CD8-positive, alpha-beta memory T cell (primary cell): ENCODE measurements around the gene CEP126. TPM values are rescaled to one million over a fixed set of nuclear protein-coding genes. Genes with fewer than 3 reads are reported as not detected.
A peak's percentile ranks its signal among the peaks of the same experiment; 100 is the strongest.

Source experiments
- CTCF ChIA-PET: fragments of 350-600 bp; sonication (Branson Sonifier 250); formaldehyde crosslinking; loops from one replicate; lab custom pipeline; 2021; ENCODE audit warnings: antibody characterized with exemption; lab: Charles Lee
- POLR2A ChIA-PET: fragments of 350-600 bp; sonication (Branson Sonifier 250); formaldehyde crosslinking; loops from one replicate; lab custom pipeline; 2021; ENCODE audit warnings: antibody characterized with exemption; lab: Charles Lee
- DNase-seq, 5 donors: peaks; one replicate each; pipeline versions ENCODE4 v3.0.0 to v3.0.0-alpha.2; 2020 to 2022; ENCODE audit warnings: mixed read lengths in 1 of 5
- H3K27ac ChIP-seq: one replicate; pipeline ENCODE4 v1.7.0; 2013; ENCODE audit warnings: low read depth, mild to moderate bottlenecking, low read length, moderate library complexity
- H3K27me3 ChIP-seq: 2 replicates; pipeline ENCODE4 v1.7.0; 2013; ENCODE audit warnings: low read length, mild to moderate bottlenecking; ENCODE audit not compliant: insufficient read depth, poor library complexity, severe bottlenecking
- H3K36me3 ChIP-seq: 2 replicates; pipeline ENCODE4 v1.7.0; 2013; ENCODE audit warnings: mild to moderate bottlenecking, low read length, moderate library complexity; ENCODE audit not compliant: insufficient read depth
- H3K4me1 ChIP-seq: 2 replicates; pipeline ENCODE4 v1.7.0; 2013; ENCODE audit warnings: mild to moderate bottlenecking, low read length, moderate library complexity; ENCODE audit not compliant: insufficient read depth
- H3K4me3 ChIP-seq: 2 replicates; pipeline ENCODE4 v1.7.0; 2013; ENCODE audit warnings: mild to moderate bottlenecking, low read length
- H3K9me3 ChIP-seq: 2 replicates; pipeline ENCODE4 v1.7.0; 2013; ENCODE audit warnings: mild to moderate bottlenecking, low read length
- H3K27ac Mint-ChIP-seq, 8 donors: one replicate each; pipeline ENCODE4 v1.8.0; 2020 to 2021; ENCODE audit warnings: mixed read lengths in 8 of 8, mild to moderate bottlenecking in 6 of 8, inconsistent platforms in 3 of 8, moderate library complexity in 3 of 8
- H3K27me3 Mint-ChIP-seq, 2 donors: one replicate each; pipeline ENCODE4 v1.8.0; 2020 to 2021; ENCODE audit warnings: mixed read lengths in 2 of 2, mild to moderate bottlenecking in 1 of 2, moderate library complexity in 1 of 2
- H3K36me3 Mint-ChIP-seq, 3 donors: one replicate each; pipeline ENCODE4 v1.8.0; 2020 to 2021; ENCODE audit warnings: mixed read lengths in 3 of 3, inconsistent platforms in 1 of 3, mild to moderate bottlenecking in 1 of 3
- H3K4me1 Mint-ChIP-seq, 3 donors: one replicate each; pipeline ENCODE4 v1.8.0; 2020 to 2021; ENCODE audit warnings: mixed read lengths in 3 of 3, inconsistent platforms in 1 of 3, mild to moderate bottlenecking in 1 of 3
- H3K4me3 Mint-ChIP-seq, 7 donors: one replicate each; pipeline ENCODE4 v1.8.0; 2020 to 2021; ENCODE audit warnings: mixed read lengths in 7 of 7, mild to moderate bottlenecking in 6 of 7, moderate library complexity in 4 of 7, inconsistent platforms in 2 of 7
- H3K9me3 Mint-ChIP-seq, 5 donors: one replicate each; pipeline ENCODE4 v1.8.0; 2020 to 2022; ENCODE audit warnings: mixed read lengths in 5 of 5, mild to moderate bottlenecking in 3 of 5, moderate library complexity in 2 of 5, inconsistent platforms in 1 of 5
- polyA plus RNA-seq: library from polyadenylated mRNA; unstranded; fragments of 300-500 nt; fragmentation: Illumina TruSeq; gene quantifications from one replicate; pipeline ENCODE4 v1.2.3, GENCODE V29; 2021
- total RNA-seq, 2 experiments: library from RNA; stranded (reverse); gene quantifications; one replicate each; pipeline ENCODE4 v1.2.3, GENCODE V29; 2021

The CEP126 gene
- total and polyA plus RNA-seq, 3 experiments from 2014 or later = 1.1 to 1.8 (median 1.6) TPM

DNA sequence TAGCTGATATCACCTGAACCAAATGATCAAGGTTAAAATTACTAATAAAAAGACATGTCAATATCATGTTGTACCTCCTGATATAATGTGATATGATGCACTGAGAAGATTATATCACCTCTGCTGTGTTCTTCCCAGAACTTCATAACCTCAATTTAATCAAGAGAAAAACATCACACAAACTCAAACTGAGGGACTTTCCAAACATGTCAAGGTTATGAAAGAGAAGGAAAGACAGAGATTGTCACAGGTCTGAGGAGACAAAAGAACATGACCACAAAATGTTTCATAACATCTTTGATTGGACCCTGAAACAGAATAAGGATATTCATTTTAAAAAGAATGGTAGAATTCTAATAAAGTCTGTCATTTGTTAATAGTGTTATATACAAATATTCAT lies 89.4 kb downstream of the CEP126 start:
- H3K9me3 Mint-ChIP-seq = no peaks in the 10 kb centered on the region
- H3K4me1 ChIP-seq = no peaks in the 10 kb centered on the region
- H3K27ac Mint-ChIP-seq = no peak overlapping the region
- no peaks in the 10 kb centered on the region for H3K27me3 ChIP-seq
- H3K4me3 Mint-ChIP-seq = no peak overlapping the region
- no peak overlapping the region for H3K27ac ChIP-seq
- peaks cover 0 to under 1% (median 0%) of the 10 kb centered on the region in 3 donors for H3K36me3 Mint-ChIP-seq
- no peaks in the 10 kb centered on the region for H3K36me3 ChIP-seq
- DNase-seq = no peak
- CTCF ChIA-PET = no interaction called here
- H3K4me1 Mint-ChIP-seq = no peaks in the 10 kb centered on the region
- H3K27me3 Mint-ChIP-seq = peaks cover 0 to 2% of the 10 kb centered on the region in 2 donors
- POLR2A ChIA-PET = no interaction called here
- H3K9me3 ChIP-seq = no peaks in the 10 kb centered on the region
- H3K4me3 ChIP-seq = no peak overlapping the region

GRCh38 chr11:102005306-102005705 lies 90.5 kb downstream of the CEP126 start:
- Mint-ChIP-seq H3K4me3 (no peak overlapping the region), H3K27ac (peak overlapping the region in 1 of 8 donors; percentile 52), H3K4me1 (no peaks in the 10 kb centered on the region), H3K27me3 (peaks cover 3 to 7% of the 10 kb centered on the region in 2 donors), H3K36me3 (no peaks in the 10 kb centered on the region), H3K9me3 (no peaks in the 10 kb centered on the region)
- ChIA-PET CTCF (interaction anchor here (2.9 to 3.4 kb wide), 2 partner anchors 8 to 144 kb away, joined by 12 to 49 read pairs; no protein-coding TSS in a partner anchor), POLR2A (no interaction called here)
- H3K36me3 ChIP-seq = no peaks in the 10 kb centered on the region
- no peaks in the 10 kb centered on the region for H3K4me1 ChIP-seq
- H3K9me3 ChIP-seq = no peaks in the 10 kb centered on the region
- no peaks in the 10 kb centered on the region for H3K27me3 ChIP-seq
- no peak overlapping the region for H3K4me3 ChIP-seq
- no peak overlapping the region for H3K27ac ChIP-seq
- DNase-seq = no peak

DNA sequence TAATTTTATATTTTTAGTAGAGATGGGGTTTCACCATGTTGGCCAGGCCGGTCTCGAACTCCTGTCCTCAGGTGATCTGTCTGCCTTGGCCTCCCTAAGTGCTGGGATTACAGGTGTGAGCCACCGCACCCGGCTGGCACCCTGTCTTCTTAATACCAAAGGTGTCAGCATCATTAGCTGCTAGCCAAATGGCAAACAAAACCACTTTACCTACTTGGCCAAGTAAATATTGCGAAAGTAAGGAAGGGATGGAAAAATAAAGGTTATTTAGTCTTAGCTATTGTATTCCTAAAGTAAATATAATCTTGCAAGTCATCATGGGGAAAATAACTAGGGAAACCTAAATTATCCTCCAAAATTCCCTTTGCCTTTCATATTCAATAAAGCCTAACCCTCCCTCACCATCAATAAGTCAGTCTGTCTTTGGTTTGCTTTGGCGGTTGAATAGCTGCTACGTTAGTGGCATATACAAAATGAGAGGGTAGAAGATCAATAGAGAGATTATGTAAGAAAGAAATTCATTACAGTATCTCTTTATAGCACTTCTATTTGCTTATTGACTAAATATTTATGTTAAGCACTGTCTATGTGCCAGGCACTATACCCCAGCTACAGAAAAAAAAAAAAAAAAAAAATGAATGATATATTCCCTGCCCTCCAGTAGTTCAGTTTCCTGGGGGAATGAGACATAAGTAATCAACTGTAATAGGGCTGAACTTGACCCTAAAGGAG lies 92.2 kb downstream of the CEP126 start:
- no peak for DNase-seq
- Mint-ChIP-seq H3K27ac (no peak overlapping the region), H3K4me1 (no peaks in the 10 kb centered on the region), H3K9me3 (no peaks in the 10 kb centered on the region), H3K4me3 (no peak overlapping the region), H3K36me3 (no peaks in the 10 kb centered on the region), H3K27me3 (peaks cover 2 to 11% of the 10 kb centered on the region in 2 donors)
- Histone ChIP-seq H3K36me3 (no peaks in the 10 kb centered on the region), H3K27ac (no peak overlapping the region), H3K4me1 (no peaks in the 10 kb centered on the region), H3K4me3 (no peak overlapping the region), H3K9me3 (no peaks in the 10 kb centered on the region), H3K27me3 (no peaks in the 10 kb centered on the region)
- CTCF ChIA-PET = interaction anchor here (1.0 to 3.4 kb wide), 6 partner anchors 10 to 145 kb away, joined by 3 to 49 read pairs (median 4); partner anchors contain the start of gene CEP126
- POLR2A ChIA-PET = no interaction called here

- CTCF ChIA-PET = interaction anchor here (1.0 to 3.4 kb wide), 7 partner anchors 11 to 146 kb away, joined by 3 to 49 read pairs (median 4); partner anchors contain the start of gene CEP126
- Histone ChIP-seq H3K4me3 (no peak overlapping the region), H3K36me3 (no peaks in the 10 kb centered on the region), H3K9me3 (no peaks in the 10 kb centered on the region), H3K4me1 (no peaks in the 10 kb centered on the region), H3K27me3 (no peaks in the 10 kb centered on the region), H3K27ac (no peak overlapping the region)
- no peak overlapping the region for H3K27ac Mint-ChIP-seq
- no peaks in the 10 kb centered on the region for H3K9me3 Mint-ChIP-seq
- POLR2A ChIA-PET = no interaction called here
- peak in 2 of 5 donors; percentile 33 to 36 for DNase-seq
- no peak overlapping the region for H3K4me3 Mint-ChIP-seq
- no peaks in the 10 kb centered on the region for H3K4me1 Mint-ChIP-seq
- H3K36me3 Mint-ChIP-seq = no peaks in the 10 kb centered on the region
- H3K27me3 Mint-ChIP-seq = peaks cover 2 to 17% of the 10 kb centered on the region in 2 donors
These were observed 93.0 kb downstream of the CEP126 start for GRCh38 chr11:102007567-102008437.

DNA sequence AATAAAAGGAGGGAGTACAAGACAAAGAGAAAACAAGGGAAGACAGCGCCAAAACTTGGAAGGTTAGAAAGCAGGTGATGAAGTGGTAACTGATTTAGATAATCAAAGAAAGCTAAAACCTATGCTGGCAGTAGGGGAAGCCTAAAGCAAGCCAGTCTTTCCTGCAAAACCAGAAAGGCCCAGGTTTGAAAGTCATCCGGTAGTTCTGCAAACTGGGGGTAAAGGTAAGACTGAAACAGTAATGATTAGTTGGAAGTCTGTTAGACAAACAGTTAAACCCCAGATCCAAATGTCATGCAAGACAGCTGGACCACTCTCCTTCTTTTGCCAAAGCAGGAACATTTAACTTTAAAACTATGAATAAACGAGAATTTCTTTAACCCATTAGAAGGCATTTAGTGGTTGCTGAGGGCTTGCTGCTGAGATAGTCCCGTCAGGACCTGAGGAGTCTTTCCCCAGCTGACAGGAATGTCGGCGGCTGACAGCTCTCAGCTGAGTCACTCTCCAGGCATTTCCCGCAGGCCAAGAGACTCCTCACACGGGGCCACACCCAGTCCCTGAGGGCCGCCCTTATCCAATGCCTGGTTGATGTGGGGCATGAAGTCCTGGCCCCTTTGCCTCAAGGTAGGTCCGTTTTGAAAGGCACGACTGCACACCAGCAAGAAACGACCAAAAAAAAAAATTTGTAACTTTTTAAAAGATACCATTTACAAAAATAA lies 96.1 kb downstream of the CEP126 start:
- no peak overlapping the region for H3K4me3 ChIP-seq
- ChIA-PET POLR2A (no interaction called here), CTCF (no interaction called here)
- Mint-ChIP-seq H3K27me3 (peaks cover 7 to 23% of the 10 kb centered on the region in 2 donors), H3K36me3 (no peaks in the 10 kb centered on the region), H3K4me3 (no peak overlapping the region), H3K9me3 (peaks cover 0 to 2% (median 0%) of the 10 kb centered on the region in 5 donors), H3K27ac (no peak overlapping the region), H3K4me1 (no peaks in the 10 kb centered on the region)
- H3K9me3 ChIP-seq = no peaks in the 10 kb centered on the region
- no peak overlapping the region for H3K27ac ChIP-seq
- H3K36me3 ChIP-seq = no peaks in the 10 kb centered on the region
- DNase-seq = no peak
- no peaks in the 10 kb centered on the region for H3K4me1 ChIP-seq
- H3K27me3 ChIP-seq = no peaks in the 10 kb centered on the region

GRCh38 chr11:102012946-102013345 lies 98.1 kb downstream of the CEP126 start:
- no peak overlapping the region for H3K27ac Mint-ChIP-seq
- H3K4me3 Mint-ChIP-seq = no peak overlapping the region
- no peaks in the 10 kb centered on the region for H3K36me3 Mint-ChIP-seq
- Histone ChIP-seq H3K4me3 (no peak overlapping the region), H3K9me3 (no peaks in the 10 kb centered on the region), H3K4me1 (no peaks in the 10 kb centered on the region), H3K27me3 (no peaks in the 10 kb centered on the region), H3K36me3 (no peaks in the 10 kb centered on the region), H3K27ac (no peak overlapping the region)
- POLR2A ChIA-PET = no interaction called here
- H3K9me3 Mint-ChIP-seq = peaks cover 0 to 2% (median 0%) of the 10 kb centered on the region in 5 donors
- DNase-seq = no peak
- CTCF ChIA-PET = no interaction called here
- no peaks in the 10 kb centered on the region for H3K4me1 Mint-ChIP-seq
- peaks cover 7 to 23% of the 10 kb centered on the region in 2 donors for H3K27me3 Mint-ChIP-seq

DNA sequence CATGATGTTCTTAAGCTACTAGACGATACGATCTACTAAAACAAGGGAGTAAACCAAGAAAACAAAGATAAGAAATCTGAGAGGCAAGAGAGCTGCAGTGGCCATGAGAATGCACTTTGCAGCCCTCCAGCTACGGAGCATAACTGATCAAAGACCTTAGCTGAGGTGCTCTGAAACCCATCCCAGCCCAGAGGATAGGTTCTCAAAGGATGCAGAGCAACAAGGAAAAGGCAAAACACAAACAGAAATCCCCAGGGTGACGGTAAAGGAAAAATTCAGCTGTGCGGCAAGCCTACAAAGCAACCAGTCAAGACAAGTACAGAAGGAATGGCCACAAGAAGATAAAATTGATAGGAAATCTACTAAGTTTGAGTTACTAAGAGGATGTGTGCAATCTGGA lies 99.9 kb downstream of the CEP126 start:
- CTCF ChIA-PET = no interaction called here
- H3K4me1 ChIP-seq = no peaks in the 10 kb centered on the region
- no peak overlapping the region for H3K27ac ChIP-seq
- H3K9me3 ChIP-seq = no peaks in the 10 kb centered on the region
- DNase-seq = no peak
- Mint-ChIP-seq H3K4me3 (no peak overlapping the region), H3K9me3 (peaks cover 0 to 2% (median 0%) of the 10 kb centered on the region in 5 donors), H3K4me1 (no peaks in the 10 kb centered on the region), H3K36me3 (no peaks in the 10 kb centered on the region), H3K27me3 (peaks cover 7 to 21% of the 10 kb centered on the region in 2 donors), H3K27ac (peak overlapping the region in 1 of 8 donors; percentile 25)
- POLR2A ChIA-PET = no interaction called here
- no peaks in the 10 kb centered on the region for H3K27me3 ChIP-seq
- no peak overlapping the region for H3K4me3 ChIP-seq
- H3K36me3 ChIP-seq = no peaks in the 10 kb centered on the region
